ENCODE measurements around the gene STOML1.

Gene STOML1, protein sequence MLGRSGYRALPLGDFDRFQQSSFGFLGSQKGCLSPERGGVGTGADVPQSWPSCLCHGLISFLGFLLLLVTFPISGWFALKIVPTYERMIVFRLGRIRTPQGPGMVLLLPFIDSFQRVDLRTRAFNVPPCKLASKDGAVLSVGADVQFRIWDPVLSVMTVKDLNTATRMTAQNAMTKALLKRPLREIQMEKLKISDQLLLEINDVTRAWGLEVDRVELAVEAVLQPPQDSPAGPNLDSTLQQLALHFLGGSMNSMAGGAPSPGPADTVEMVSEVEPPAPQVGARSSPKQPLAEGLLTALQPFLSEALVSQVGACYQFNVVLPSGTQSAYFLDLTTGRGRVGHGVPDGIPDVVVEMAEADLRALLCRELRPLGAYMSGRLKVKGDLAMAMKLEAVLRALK

GRCh38 chr15:73991726-73992593 is at the start of gene STOML1:
Gene STOML1, minus strand, starts transcription at chr15:73992295. Its CDS starts 72 bp downstream, at chr15:73992223.
- H3K4me3 Mint-ChIP-seq = peak within 1 kb of the TSS; percentile 86 to 97 (median 92)
- peaks cover 43% of the 10 kb centered on the region for H3K4me1 Mint-ChIP-seq
- TF ChIP-seq, protein P1, sequence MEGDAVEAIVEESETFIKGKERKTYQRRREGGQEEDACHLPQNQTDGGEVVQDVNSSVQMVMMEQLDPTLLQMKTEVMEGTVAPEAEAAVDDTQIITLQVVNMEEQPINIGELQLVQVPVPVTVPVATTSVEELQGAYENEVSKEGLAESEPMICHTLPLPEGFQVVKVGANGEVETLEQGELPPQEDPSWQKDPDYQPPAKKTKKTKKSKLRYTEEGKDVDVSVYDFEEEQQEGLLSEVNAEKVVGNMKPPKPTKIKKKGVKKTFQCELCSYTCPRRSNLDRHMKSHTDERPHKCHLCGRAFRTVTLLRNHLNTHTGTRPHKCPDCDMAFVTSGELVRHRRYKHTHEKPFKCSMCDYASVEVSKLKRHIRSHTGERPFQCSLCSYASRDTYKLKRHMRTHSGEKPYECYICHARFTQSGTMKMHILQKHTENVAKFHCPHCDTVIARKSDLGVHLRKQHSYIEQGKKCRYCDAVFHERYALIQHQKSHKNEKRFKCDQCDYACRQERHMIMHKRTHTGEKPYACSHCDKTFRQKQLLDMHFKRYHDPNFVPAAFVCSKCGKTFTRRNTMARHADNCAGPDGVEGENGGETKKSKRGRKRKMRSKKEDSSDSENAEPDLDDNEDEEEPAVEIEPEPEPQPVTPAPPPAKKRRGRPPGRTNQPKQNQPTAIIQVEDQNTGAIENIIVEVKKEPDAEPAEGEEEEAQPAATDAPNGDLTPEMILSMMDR (IDR thresholded peaks at IDR 0.05; ENCODE audit: unreplicated experiment in 3 of 3) = peak; percentile 98 to 99 (median 98)
- H3K27me3 Mint-ChIP-seq (ENCODE audit: low read depth) = no peaks in the 10 kb centered on the region
- H3K36me3 Mint-ChIP-seq (ENCODE audit: low read depth) = no peaks in the 10 kb centered on the region
- H3K27ac Mint-ChIP-seq = peak within 1 kb of the TSS in 2 of 3 experiments; percentile 55 to 79
- H3K9me3 Mint-ChIP-seq = no peaks in the 10 kb centered on the region

DNA sequence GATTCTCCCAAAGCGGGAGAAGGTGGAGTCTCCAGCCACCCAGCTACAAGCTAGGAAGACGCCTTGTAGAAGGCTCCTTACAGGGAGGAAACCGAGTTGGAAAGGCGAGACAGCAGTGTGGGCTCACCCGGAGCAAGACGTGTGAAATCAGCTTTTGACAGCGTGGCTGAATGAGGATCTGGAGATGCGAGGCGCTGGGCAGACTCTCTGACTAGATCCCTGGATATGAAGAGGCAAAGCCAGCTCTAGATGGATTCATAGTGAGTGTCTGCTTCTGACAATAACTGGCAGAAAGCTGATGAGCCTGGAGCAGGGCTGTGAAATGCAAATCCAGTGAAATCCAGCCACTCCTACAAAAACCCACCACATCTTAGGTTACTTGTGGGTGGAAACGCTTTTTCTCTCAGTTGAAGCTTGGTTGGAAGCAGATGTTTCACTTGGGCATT is 49.2 kb upstream of the STOML1 start:
- TF ChIP-seq, protein P1 (IDR thresholded peaks at IDR 0.05; ENCODE audit: unreplicated experiment in 3 of 3) = no peak
- Mint-ChIP-seq H3K27me3 (ENCODE audit: low read depth) (peaks cover 3% of the 10 kb centered on the region), H3K9me3 (no peaks in the 10 kb centered on the region), H3K36me3 (ENCODE audit: low read depth) (peaks cover 7% of the 10 kb centered on the region), H3K4me1 (peaks cover 53% of the 10 kb centered on the region), H3K4me3 (no peak overlapping the region), H3K27ac (peak overlapping the region in 2 of 3 experiments; percentile 63 to 78)

DNA sequence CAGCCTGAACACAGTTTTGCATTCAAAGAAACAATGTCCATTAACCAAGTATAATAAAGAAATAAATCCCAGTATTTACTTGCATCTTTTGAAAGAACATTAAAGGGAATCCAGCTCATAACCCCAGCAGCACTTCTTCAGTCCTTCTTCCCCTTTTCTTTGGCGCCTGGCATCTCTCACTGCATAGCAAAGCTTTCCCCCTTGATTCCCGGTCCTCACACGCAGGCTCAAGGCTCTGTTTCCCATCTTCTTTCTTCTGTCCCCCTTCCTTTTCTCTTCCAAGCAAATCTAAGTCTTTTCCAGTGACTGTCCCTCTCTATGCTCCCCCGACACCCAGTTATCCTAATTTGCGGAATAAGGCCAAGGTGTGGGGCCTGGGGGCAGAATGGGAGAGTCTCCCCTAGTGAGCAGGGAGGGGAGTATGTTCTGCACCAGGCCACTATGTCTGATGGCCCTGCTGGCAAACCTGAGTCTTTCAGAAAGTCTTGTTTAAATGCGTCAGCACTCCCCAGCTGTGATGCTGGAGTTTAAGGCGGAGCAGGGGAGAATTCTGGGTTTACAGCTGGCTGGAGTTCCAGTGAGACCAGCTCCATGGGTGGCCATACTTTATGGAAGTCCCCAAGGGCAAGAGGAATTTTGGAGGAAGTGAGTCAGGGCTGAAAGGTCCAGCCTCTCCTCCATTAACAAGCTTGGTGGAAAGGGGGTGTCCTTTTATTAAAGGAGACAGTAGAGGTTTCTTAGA is 48.2 kb upstream of the STOML1 start:
- H3K4me3 Mint-ChIP-seq = no peak overlapping the region
- H3K36me3 Mint-ChIP-seq (ENCODE audit: low read depth) = peaks cover 9% of the 10 kb centered on the region
- TF ChIP-seq, protein P1 (IDR thresholded peaks at IDR 0.05; ENCODE audit: unreplicated experiment in 3 of 3) = no peak
- H3K9me3 Mint-ChIP-seq = no peaks in the 10 kb centered on the region
- H3K4me1 Mint-ChIP-seq = peaks cover 58% of the 10 kb centered on the region
- peaks cover 2% of the 10 kb centered on the region for H3K27me3 Mint-ChIP-seq (ENCODE audit: low read depth)
- H3K27ac Mint-ChIP-seq = peak overlapping the region; percentile 63 to 78 (median 75)

GRCh38 chr15:74039656-74040010 is 47.5 kb upstream of the STOML1 start:
- Mint-ChIP-seq H3K4me1 (peaks cover 60% of the 10 kb centered on the region), H3K4me3 (no peak overlapping the region), H3K9me3 (no peaks in the 10 kb centered on the region), H3K27ac (peak overlapping the region in 2 of 3 experiments; percentile 69 to 78), H3K27me3 (ENCODE audit: low read depth) (no peaks in the 10 kb centered on the region), H3K36me3 (ENCODE audit: low read depth) (peaks cover 9% of the 10 kb centered on the region)
- TF ChIP-seq, protein P1 (IDR thresholded peaks at IDR 0.05; ENCODE audit: unreplicated experiment in 3 of 3) = no peak

DNA sequence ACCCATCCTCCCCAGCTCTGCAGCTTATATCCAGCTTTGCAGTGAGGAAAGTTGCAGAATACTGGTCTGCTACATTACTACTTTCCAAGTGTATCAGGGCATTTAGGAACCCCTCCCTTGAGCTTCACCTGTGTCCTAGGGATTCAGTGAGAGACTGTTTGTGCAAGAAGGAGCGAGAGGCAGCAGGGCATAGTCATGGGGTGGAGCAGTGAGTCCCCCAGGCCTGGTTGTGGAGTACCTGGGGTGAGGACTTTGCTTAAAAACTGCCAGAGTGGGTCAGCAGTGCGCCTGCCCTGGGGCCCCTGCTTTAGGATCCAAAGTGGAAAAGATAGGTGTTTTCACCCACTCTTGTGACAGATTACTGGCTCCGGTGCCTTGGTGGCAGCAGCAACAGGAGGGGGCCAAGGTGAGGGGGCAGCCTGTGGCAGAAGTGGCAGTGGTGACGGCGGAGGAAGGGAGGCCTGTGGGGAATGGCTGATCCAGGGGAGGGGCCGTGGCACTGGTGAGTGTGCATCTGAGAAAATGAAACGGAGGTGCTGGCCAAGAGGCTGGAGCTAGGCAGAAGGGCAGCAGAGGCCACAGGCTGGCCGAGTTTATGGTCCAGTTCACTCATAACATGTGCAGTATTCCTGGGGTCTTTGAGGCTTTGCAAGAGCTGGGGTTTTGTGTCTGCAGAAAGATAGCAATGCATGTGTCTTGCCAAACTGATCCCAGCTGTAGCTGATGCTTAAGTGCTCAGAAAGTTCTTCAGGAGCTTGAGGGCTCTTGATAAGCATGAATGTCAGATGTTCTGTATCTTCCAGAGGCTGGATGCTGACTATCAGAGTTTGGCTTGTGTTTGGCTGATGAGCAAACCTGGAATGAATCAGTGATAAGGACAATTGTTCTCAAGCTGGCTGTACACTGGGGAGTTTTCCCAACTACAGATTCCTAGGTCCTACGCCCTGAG is 46.9 kb upstream of the STOML1 start:
- peaks cover 67% of the 10 kb centered on the region for H3K4me1 Mint-ChIP-seq

More for the DNA sequence above, 46.9 kb upstream of the STOML1 start:
- TF ChIP-seq, protein P1 (IDR thresholded peaks at IDR 0.05; ENCODE audit: unreplicated experiment in 3 of 3) = no peak
- Mint-ChIP-seq H3K27ac (peak overlapping the region in 2 of 3 experiments; percentile 69 to 78), H3K27me3 (ENCODE audit: low read depth) (no peaks in the 10 kb centered on the region), H3K36me3 (ENCODE audit: low read depth) (peaks cover 9% of the 10 kb centered on the region), H3K4me3 (no peak overlapping the region), H3K9me3 (no peaks in the 10 kb centered on the region)

Data from nephron (organoid).